Measurements from ENCODE around the gene DUSP2.

Gene DUSP2

DNA sequence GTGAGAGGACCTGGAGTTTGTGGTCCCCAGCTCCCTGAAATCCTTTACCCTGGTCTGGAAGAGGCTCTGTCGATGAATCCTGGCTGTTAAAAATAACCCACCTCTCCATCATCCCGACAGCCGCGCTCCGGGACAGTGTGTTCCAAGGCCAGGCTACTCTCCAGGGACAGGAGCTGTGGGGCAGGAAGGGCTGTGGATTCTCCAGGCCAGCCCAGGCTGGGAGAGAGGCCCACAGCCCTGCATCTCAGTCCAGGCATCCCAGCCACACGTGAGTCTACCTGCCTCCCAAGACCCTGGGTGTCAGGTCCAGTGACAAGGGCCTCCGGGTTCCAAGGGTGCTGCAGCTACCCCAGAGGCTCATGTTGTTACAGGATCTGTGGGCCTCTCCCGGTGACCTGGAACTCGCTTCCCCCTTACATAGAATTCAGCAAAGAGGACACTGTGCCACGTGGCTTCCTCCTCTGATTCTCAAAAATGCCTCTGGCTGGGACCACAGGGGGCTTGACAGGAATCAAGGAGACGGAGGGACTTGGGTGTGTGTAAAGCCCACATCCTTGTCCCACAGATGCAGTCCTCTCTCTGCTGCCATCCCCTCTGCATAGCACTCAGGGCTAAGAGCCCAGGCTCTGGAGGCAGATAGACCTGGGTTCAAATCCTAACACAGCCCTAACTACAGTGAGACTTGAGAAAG is 46.2 kb downstream of the DUSP2 start:
- DNase-seq, result no peak

- DNase-seq, result no peak
Observed at GRCh38 chr2:96097951-96098823, 47.1 kb downstream of the DUSP2 start.

DNA sequence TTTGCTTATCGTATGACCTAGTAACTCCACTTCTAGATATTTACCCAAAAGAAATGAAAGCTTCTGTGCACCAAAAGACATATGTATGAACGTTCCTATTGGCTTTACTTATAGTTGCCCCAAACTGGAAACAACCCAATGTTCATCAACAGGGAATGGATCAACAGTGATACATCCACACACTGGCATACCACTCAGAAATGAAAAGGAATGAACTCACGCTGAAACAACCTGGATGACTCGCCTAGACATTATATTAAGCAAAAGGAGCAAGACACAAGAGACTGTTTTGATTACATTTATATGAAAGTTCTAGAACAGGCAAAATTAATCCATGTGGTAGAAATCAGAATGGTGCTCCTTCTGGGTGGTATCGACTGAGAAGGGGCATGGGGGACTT is 47.8 kb downstream of the DUSP2 start:
- DNase-seq, result no peak

DNA sequence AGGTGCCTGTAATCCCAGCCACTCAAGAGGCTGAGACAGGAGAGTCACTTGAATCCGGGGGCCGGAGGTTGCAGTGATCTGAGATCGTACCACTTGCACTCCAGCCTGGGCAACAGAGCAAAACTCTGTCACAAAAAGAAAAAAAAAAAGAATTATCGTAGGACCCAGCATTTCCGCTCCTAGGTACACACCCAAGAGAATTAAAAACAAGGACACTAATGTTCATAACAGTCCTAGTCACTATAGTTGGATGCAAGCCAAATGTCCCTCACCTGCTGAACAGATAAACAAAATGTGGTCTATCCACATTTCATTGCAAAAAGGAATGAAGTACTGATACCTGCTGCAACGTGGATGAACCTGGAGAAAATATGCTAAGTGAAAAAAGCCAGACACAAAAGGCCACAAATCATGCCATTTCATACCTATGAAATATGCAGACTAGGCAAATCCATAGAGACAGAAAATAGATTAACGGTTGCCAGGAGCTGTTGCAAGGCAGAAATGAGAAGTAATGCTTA is 50.1 kb downstream of the DUSP2 start:
- DNase-seq, result no peak

DNA sequence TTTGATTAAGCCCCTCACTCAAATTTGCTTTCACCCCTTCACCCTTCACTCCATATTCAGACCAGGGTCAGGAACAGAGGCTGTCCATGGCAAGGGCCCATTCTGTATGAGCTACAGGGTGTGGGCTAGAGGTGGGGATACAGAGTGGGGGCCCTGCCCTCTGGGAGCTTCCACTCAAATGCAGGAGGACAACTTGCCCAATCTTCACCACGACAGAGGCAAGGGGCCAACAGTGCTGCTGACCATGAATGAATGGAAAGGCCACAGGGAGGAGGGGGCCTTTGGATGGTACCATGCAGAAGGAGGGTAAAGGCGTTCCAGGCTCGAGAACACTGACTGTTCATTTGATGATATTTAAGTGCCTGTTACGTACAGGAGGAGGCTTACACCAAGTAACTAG is 51.7 kb downstream of the DUSP2 start:
- no peak for DNase-seq
